Measurements from ENCODE around the gene KIAA0930.
"Not testable (repeated sequence)": the region's sequence is repeated elsewhere in the genome, so short reads cannot be mapped to it uniquely, and the experiment has no call there.

KIAA0930 gene

GRCh38 chr22:45262195-45262930 lies 21.7 kb upstream of the KIAA0930 start:
- DNase-seq = no peak

- no peak for DNase-seq
These were observed 20.9 kb upstream of the KIAA0930 start for GRCh38 chr22:45261407-45262088.

DNA sequence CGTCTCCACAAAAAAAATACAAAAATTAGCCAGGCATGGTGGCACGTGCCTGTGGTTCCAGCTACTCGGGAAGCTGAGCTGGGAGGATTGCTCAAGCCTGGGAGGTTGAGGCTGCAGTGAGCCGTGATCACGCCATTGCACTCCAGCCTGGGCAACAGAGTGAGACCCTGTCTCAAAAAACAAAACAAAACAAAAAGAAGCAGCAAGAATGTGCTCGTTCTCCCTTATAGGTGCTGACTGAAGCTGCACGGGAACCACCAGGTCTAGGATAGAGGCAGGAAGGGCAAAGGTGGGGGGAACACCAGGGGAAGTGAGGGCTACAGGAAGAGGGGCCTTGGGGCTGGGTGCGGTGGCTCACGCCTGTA lies 19.7 kb upstream of the KIAA0930 start:
- DNase-seq = not testable (repeated sequence)

DNA sequence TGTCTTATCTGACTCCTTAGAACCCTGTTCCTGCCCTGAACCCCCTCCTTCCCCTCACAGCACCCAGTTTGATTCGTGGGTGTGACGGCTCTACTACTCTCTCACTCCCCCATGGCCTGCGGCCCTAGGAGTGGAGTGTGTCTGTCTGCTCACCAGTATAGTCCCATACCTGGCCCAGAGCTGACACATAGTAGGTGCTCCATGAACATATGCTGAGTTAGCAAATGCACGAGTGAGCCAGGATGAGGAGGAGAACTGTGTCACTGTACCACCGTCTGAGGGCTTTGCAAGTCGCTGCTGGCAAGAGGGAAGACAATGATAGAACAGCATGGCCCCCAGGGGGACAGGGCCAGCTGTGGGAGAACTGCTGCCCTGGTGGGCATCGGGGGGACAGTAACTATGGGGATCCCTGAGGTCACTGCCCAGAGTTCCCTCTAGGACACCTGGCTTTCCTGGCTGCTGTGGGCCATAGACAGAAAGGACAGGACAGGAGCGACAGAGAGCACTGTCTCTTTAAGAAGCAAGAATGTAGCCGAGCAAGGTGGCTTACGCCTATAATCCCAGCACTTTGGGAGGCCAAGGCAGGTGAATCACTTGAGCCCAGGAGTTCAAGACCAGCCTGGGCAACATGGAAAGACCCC lies 19.2 kb upstream of the KIAA0930 start:
- no peak for DNase-seq

- DNase-seq = not testable (repeated sequence)
These were observed 17.2 kb upstream of the KIAA0930 start for GRCh38 chr22:45257941-45258340.

DNA sequence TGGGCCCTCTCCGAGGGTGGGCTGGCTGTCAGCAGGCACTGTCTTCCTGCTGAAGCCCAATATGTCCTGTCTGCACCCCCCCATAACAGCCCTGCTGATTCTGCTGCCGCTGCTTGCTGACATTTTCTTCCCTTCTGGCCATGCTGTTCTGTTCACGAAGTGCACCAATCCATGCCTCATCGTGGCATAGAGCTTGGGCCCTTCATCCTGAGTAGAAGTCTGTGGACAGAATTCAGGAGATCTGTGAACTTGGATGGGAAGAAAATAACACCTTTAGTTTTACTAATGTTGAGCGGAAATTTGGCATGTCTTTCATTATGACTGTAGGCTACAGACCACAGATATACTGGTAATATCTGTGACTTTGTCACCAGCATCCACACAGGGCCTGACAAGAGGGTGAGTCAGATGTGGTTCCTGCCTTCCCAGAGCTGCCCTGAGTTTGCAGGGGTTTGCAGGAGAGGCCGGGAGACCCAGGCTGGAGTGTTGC lies 14.1 kb upstream of the KIAA0930 start:
- DNase-seq = no peak

DNA sequence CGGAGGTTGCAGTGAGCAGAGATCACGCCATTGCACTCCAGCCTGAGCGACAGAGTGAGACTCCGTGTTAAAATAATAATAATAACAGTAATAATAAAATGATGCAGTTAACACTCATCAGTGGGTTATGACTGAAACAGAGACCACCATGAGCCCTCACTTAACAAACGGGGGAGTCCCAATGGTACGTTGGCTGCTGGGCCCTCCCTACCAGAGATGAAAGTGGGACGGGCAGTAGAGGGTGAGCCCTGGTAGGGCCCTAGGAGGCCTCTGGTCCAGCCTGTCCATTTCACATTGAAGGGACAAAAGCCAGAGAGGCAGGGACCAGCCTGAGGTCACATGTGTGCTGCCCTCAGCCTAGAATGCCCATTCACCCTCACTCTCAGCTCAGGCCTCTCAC lies 13.7 kb upstream of the KIAA0930 start:
- no peak for DNase-seq

DNA sequence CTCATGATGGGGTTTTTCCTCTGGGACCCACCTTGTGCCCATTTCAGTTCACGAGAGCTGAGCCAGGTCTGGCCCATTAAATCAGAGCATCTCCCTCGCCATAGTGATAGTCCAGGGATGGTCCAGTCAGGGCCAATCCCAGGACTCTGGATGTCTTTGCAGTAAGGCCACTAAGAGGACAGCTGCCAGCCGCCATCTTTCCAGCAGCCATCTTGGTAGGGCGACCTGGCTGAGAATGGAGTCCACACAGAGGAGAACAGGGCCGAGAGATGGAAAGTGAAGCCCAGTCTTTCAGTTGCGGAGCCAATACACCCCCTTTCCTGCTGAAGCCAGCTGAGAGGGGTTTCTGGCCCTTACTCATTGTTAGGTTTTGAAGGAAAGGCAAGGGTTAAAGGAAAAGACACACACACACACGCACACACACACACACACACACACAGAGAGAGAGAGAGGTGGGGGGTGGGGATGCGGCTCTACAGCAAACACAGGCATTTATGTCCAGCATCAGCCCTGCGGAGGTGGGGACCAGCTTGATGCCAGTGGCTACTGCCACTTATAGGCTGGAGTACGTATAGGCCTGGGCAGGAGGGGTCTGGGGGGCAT lies 12.4 kb upstream of the KIAA0930 start:
- DNase-seq = no peak

DNA sequence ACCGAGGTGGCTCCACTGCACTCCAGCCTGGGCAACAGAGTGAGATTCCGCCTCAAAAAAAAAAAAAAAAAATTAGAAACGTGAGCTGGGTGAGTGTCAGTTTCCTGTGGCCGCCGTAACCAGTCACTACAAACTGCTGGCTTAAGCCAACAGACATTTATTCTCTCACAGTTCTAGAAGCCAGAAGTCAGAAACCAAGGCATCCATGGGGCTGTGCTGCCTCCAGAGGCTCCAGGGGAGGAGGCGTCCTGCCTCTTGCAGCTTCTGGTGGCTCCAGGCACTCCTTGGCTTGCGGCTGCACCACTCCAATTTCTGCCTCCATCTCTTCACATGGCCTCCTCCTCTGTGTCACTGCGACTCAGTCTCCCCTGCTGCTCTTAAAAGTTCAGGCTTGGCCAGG lies 11.1 kb upstream of the KIAA0930 start:
- DNase-seq = no peak

- DNase-seq = no peak
These were observed 8.3 kb upstream of the KIAA0930 start for GRCh38 chr22:45248832-45249561.

- no peak for DNase-seq
These were observed 5.6 kb upstream of the KIAA0930 start for GRCh38 chr22:45246060-45246985.

DNA sequence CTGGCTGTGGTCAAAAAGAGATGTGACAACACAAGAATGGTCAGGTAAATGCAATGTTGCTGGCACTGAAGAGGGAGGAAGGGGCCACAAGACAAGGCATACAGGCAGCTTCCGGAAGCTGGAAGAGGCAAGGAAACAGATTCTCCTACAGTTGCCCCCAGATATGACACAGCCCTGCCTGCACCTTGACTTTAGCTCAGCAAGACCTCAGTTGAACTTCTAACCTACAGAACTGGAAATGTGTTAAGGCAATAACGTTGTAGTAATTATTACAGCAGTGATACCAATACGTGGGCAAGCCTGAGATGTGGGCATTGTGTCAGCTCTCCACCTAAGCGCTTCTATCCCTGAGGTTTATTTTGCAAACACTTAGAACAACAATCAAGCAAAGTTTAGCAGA lies 4.2 kb upstream of the KIAA0930 start:
- no peak for DNase-seq

- no peak for DNase-seq
These were observed 2.1 kb upstream of the KIAA0930 start for GRCh38 chr22:45242778-45243191.

GRCh38 chr22:45240104-45240809 lies 437 bp downstream of the KIAA0930 start:
- DNase-seq = peak; percentile 26

DNA sequence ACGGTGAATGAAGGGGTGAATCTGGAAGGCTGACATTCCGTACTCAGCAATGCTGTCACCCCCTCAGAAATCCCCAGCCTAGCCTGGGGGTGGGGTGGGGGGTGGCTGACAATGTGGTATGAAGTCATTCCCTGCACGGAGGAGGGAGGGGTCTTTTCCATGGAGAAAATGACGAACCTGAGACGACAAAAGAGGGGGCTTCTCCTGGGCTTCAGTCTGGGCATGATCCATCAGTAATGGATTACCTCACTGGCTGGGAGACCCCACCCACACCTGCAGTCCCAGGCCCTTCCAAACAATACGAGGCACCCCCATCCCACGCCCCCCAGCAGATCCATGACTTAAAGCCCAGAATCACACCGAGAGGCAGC lies 1.0 kb downstream of the KIAA0930 start:
- DNase-seq = no peak

DNA sequence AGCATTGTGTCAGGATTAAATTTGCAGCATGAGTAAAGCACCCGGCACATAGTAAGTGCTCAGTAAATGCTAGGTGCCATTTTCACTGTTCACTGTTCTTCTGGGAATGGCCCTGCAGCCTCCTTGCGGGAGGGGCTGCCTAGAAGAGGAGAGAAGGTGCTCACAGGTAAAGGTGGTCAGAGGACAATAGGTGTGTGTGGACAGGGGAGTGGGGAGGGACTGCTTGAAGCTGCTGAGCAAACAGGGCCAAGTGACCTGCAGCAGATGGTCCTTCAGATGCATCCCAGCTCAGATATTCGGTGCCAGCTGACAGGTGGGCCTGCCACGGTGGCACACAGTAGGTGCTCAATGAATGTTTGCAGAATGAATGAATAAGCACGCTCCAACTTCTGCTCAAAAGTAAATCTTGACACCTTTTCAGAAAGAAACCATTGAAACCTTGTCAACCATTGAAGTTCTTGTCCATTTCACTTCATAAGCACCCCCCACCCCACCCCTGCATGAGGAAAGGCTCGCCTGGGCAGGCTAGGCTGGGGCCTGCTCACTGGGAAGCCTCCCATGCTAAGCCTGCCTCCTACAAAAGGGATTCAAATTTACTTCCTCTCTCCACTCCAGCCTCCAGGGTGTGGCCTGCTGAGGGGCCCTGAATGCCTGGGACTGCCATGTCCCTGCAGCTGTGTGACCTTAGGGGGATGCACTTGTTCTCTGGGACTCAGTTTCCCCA lies 1.6 kb downstream of the KIAA0930 start:
- no peak for DNase-seq

DNA sequence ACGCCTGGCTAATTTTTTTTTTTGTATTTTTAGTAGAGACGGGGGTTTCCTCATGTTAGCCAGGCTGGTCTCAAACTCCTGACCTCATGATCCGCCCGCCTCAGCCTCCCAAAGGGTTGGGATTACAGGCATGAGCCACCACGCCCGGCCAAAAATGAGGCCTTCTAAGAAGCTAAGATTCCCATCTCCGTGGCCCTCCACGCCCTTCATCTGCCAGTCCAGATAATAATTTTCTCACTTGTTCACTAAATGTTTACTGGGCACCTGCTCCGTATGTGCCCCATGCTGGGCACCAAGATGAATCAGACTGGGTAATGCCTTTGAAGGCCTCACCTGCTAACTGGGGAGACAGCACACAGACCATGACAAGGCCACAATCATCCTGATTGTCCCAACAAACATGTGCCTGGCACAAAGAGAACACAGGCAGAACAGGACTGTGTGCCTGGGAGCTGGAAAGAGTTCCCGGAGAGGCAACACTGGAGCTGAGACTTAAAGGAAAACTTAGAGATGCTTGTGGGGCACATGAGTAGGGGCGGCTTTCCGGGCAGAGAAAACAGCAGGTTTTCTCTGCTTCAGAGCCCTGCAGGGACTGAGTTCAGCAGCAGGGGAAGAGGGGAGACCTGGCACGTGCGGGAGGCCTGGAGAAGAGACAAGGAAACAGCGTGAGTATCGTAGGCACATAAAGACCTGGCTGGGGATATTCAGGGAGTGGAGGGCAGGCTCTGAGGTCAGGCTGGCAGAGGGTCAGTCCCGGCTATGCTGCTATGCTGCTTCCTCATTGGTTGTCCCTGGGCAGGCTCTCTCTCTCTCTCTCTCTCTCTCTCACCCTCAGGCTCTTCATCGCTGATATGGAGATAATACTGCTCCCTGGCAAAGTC lies 2.4 kb downstream of the KIAA0930 start:
- no peak for DNase-seq

GRCh38 chr22:45237065-45237990 lies 3.4 kb downstream of the KIAA0930 start:
- DNase-seq = no peak
